Measurements from ENCODE around the gene SULT1A2. TPM values are rescaled to one million over a fixed set of nuclear protein-coding genes. Genes with fewer than 3 reads are reported as not detected.
"Not testable (repeated sequence)": the region's sequence is repeated elsewhere in the genome, so short reads cannot be mapped to it uniquely, and the experiment has no call there.

SULT1A2 gene
- total RNA-seq, 1 donor = not detected

GRCh38 chr16:28602529-28602928 is 5.7 kb upstream of the SULT1A2 start:
- Histone ChIP-seq H3K4me1 (ENCODE audit: insufficient read depth, low read length) (no peaks in the 10 kb centered on the region), H4K20me1 (ENCODE audit: insufficient read depth, low read length) (no peaks in the 10 kb centered on the region), H3K4me2 (ENCODE audit: insufficient read depth, low read length) (no peak overlapping the region), H3K27me3 (ENCODE audit: insufficient read depth, low read length) (peaks cover 4% of the 10 kb centered on the region), H3K36me3 (ENCODE audit: insufficient read depth, low read length) (no peaks in the 10 kb centered on the region), H3K4me3 (ENCODE audit: insufficient read depth, low read length) (no peak overlapping the region), H2AFZ (ENCODE audit: low read length) (no peak overlapping the region), H3K79me2 (ENCODE audit: insufficient read depth, low read length) (no peaks in the 10 kb centered on the region), H3K9me3 (ENCODE audit: low read depth, low read length) (no peaks in the 10 kb centered on the region), H3K27ac (ENCODE audit: low read depth, low read length) (no peak overlapping the region)
- DNase-seq (ENCODE audit: insufficient read length, low spot score, missing footprints) = no peak
- TF ChIP-seq, protein P1, sequence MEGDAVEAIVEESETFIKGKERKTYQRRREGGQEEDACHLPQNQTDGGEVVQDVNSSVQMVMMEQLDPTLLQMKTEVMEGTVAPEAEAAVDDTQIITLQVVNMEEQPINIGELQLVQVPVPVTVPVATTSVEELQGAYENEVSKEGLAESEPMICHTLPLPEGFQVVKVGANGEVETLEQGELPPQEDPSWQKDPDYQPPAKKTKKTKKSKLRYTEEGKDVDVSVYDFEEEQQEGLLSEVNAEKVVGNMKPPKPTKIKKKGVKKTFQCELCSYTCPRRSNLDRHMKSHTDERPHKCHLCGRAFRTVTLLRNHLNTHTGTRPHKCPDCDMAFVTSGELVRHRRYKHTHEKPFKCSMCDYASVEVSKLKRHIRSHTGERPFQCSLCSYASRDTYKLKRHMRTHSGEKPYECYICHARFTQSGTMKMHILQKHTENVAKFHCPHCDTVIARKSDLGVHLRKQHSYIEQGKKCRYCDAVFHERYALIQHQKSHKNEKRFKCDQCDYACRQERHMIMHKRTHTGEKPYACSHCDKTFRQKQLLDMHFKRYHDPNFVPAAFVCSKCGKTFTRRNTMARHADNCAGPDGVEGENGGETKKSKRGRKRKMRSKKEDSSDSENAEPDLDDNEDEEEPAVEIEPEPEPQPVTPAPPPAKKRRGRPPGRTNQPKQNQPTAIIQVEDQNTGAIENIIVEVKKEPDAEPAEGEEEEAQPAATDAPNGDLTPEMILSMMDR (IDR thresholded peaks at IDR 0.05; ENCODE audit: extremely low read depth, low read depth, low read length) = no peak

- not testable (repeated sequence) for H3K27me3 ChIP-seq (ENCODE audit: insufficient read depth, low read length); H2AFZ ChIP-seq (ENCODE audit: low read length); H4K20me1 ChIP-seq (ENCODE audit: insufficient read depth, low read length); H3K9me3 ChIP-seq (ENCODE audit: low read depth, low read length); H3K79me2 ChIP-seq (ENCODE audit: insufficient read depth, low read length); H3K4me2 ChIP-seq (ENCODE audit: insufficient read depth, low read length); H3K36me3 ChIP-seq (ENCODE audit: insufficient read depth, low read length); DNase-seq (ENCODE audit: insufficient read length, low spot score, missing footprints); H3K4me3 ChIP-seq (ENCODE audit: insufficient read depth, low read length); H3K27ac ChIP-seq (ENCODE audit: low read depth, low read length); H3K4me1 ChIP-seq (ENCODE audit: insufficient read depth, low read length)
These were observed 5.2 kb upstream of the SULT1A2 start for GRCh38 chr16:28602062-28602461.

DNA sequence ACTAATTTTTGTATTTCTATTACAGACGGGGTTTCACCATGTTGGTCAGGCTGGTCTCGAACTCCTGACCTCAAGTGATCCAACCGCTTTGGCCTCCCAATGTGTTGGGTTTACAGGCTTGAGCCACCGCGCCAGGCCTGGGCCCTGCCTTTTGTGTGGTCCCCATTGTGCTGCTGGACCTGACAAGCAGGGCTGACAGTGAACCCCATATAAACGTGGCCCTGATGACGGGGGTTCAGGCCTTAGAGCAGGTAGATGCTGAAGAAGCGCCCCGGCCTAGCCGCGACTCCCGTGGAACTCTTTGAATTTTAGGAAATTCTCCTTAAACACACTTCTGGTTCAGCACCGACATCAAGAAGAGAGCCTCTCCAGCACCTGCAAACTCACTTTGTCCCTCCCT is 4.7 kb upstream of the SULT1A2 start:
- H3K79me2 ChIP-seq (ENCODE audit: insufficient read depth, low read length) = not testable (repeated sequence)

DNA sequence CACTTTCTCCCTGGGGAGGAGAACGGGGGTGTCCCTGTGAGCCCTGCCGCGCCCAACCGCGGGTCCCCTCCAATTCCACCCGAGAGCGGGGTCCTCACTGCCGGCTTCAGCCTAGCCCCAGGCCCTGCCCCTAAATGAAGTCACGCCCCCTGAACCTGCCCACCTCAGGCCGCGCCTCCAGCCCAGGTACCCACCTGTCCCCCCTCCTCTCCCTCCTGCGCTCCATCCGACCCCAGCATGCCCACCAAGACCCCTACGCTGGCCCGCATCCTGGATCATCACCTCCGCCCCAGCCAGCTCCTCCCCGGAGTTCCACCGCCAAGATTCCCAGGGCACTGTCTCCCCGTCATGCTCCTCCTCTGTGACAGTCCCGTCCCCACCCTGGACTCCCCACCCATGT is 4.1 kb upstream of the SULT1A2 start:
- not testable (repeated sequence) for H3K79me2 ChIP-seq (ENCODE audit: insufficient read depth, low read length); H4K20me1 ChIP-seq (ENCODE audit: insufficient read depth, low read length); H3K27me3 ChIP-seq (ENCODE audit: insufficient read depth, low read length); H3K4me2 ChIP-seq (ENCODE audit: insufficient read depth, low read length); DNase-seq (ENCODE audit: insufficient read length, low spot score, missing footprints); H3K36me3 ChIP-seq (ENCODE audit: insufficient read depth, low read length); H3K4me3 ChIP-seq (ENCODE audit: insufficient read depth, low read length); H3K4me1 ChIP-seq (ENCODE audit: insufficient read depth, low read length); H3K27ac ChIP-seq (ENCODE audit: low read depth, low read length); H3K9me3 ChIP-seq (ENCODE audit: low read depth, low read length); H2AFZ ChIP-seq (ENCODE audit: low read length)

More for the DNA sequence above, 4.7 kb upstream of the SULT1A2 start:
- not testable (repeated sequence) for H3K4me3 ChIP-seq (ENCODE audit: insufficient read depth, low read length); H3K4me2 ChIP-seq (ENCODE audit: insufficient read depth, low read length); H3K4me1 ChIP-seq (ENCODE audit: insufficient read depth, low read length); H3K9me3 ChIP-seq (ENCODE audit: low read depth, low read length); H4K20me1 ChIP-seq (ENCODE audit: insufficient read depth, low read length); H2AFZ ChIP-seq (ENCODE audit: low read length); H3K36me3 ChIP-seq (ENCODE audit: insufficient read depth, low read length); H3K27me3 ChIP-seq (ENCODE audit: insufficient read depth, low read length); H3K27ac ChIP-seq (ENCODE audit: low read depth, low read length); DNase-seq (ENCODE audit: insufficient read length, low spot score, missing footprints)

GRCh38 chr16:28599377-28600285 is 2.8 kb upstream of the SULT1A2 start:
- not testable (repeated sequence) for H3K4me2 ChIP-seq (ENCODE audit: insufficient read depth, low read length); DNase-seq (ENCODE audit: insufficient read length, low spot score, missing footprints); H3K27me3 ChIP-seq (ENCODE audit: insufficient read depth, low read length)

More at GRCh38 chr16:28599377-28600285, 2.8 kb upstream of the SULT1A2 start:
- H3K9me3 ChIP-seq (ENCODE audit: low read depth, low read length); H3K36me3 ChIP-seq (ENCODE audit: insufficient read depth, low read length); H3K4me1 ChIP-seq (ENCODE audit: insufficient read depth, low read length); H3K27ac ChIP-seq (ENCODE audit: low read depth, low read length); H4K20me1 ChIP-seq (ENCODE audit: insufficient read depth, low read length); H3K79me2 ChIP-seq (ENCODE audit: insufficient read depth, low read length); H2AFZ ChIP-seq (ENCODE audit: low read length); H3K4me3 ChIP-seq (ENCODE audit: insufficient read depth, low read length): not testable (repeated sequence)

Data from osteoblast (primary cell).